ENCODE measurements around the gene ACTR6.
"Not testable (repeated sequence)": the region's sequence is repeated elsewhere in the genome, so short reads cannot be mapped to it uniquely, and the experiment has no call there.

ACTR6 gene

GRCh38 chr12:100171248-100171647, 29.4 kb upstream of the ACTR6 start:
- no peak for ATAC-seq
- TF ChIP-seq ZC3H10 (CRISPR knock-in tag; IDR thresholded peaks at IDR 0.05) (no peak), CSDC2 (CRISPR knock-in tag; IDR thresholded peaks at IDR 0.05) (no peak), ESRRG (CRISPR knock-in tag; IDR thresholded peaks at IDR 0.05) (no peak)

- no peak for ATAC-seq
- TF ChIP-seq PATZ1 (CRISPR knock-in tag; IDR thresholded peaks at IDR 0.05; ENCODE audit: borderline replicate concordance) (no peak), POU6F1 (CRISPR knock-in tag; IDR thresholded peaks at IDR 0.05; ENCODE audit: borderline replicate concordance, low read depth) (no peak), ZC3H10 (CRISPR knock-in tag; IDR thresholded peaks at IDR 0.05) (no peak)
Measured at GRCh38 chr12:100173111-100173510, 27.5 kb upstream of the ACTR6 start.

GRCh38 chr12:100174495-100174894, 26.1 kb upstream of the ACTR6 start:
- no peak for ATAC-seq
- TF ChIP-seq ESRRG (CRISPR knock-in tag; IDR thresholded peaks at IDR 0.05) = no peak
- TF ChIP-seq ZFP30 (CRISPR knock-in tag; IDR thresholded peaks at IDR 0.05) = no peak
- no peak for TF ChIP-seq ZNF565 (CRISPR knock-in tag; conservative IDR thresholded peaks at IDR 0.05; ENCODE audit: low read depth)

- not testable (repeated sequence) for ATAC-seq
Measured at GRCh38 chr12:100176493-100176892, 24.1 kb upstream of the ACTR6 start.

- ATAC-seq = no peak
- TF ChIP-seq ARNTL (CRISPR knock-in tag; IDR thresholded peaks at IDR 0.05; ENCODE audit: borderline replicate concordance, low read depth) (no peak), GLIS3 (CRISPR knock-in tag; IDR thresholded peaks at IDR 0.05) (no peak), SNAI2 (CRISPR knock-in tag; IDR thresholded peaks at IDR 0.05) (no peak), OSR1 (CRISPR knock-in tag; IDR thresholded peaks at IDR 0.05) (no peak), ZNF70 (CRISPR knock-in tag; IDR thresholded peaks at IDR 0.05) (no peak), ZNF565 (CRISPR knock-in tag; conservative IDR thresholded peaks at IDR 0.05; ENCODE audit: low read depth) (no peak), POU6F1 (CRISPR knock-in tag; IDR thresholded peaks at IDR 0.05; ENCODE audit: borderline replicate concordance, low read depth) (no peak), CREB5 (CRISPR knock-in tag; IDR thresholded peaks at IDR 0.05; ENCODE audit: low read depth) (no peak), CSRNP3 (CRISPR knock-in tag; IDR thresholded peaks at IDR 0.05) (no peak), PATZ1 (CRISPR knock-in tag; IDR thresholded peaks at IDR 0.05; ENCODE audit: borderline replicate concordance) (no peak), ZFP3 (CRISPR knock-in tag; IDR thresholded peaks at IDR 0.05) (no peak), ZNF8 (CRISPR knock-in tag; IDR thresholded peaks at IDR 0.05) (no peak), TOX (CRISPR knock-in tag; IDR thresholded peaks at IDR 0.05; ENCODE audit: borderline replicate concordance) (no peak)
Measured at GRCh38 chr12:100179252-100179651, 21.4 kb upstream of the ACTR6 start.
